Vagina (tissue), 2 donors: ENCODE data around the gene CELF5. TPM values are rescaled to one million over a fixed set of nuclear protein-coding genes. Genes with fewer than 3 reads are reported as not detected.
"Not testable (repeated sequence)": the region's sequence is repeated elsewhere in the genome, so short reads cannot be mapped to it uniquely, and the experiment has no call there.

Source experiments
- DNase-seq, 2 donors: peaks; one replicate each; pipeline ENCODE4 v3.0.0-alpha.2; 2017; ENCODE audit errors: extremely low spot score in 2 of 2
- H3K27ac ChIP-seq: fragments of 200-600 bp; sonication (generic); one replicate; pipeline ENCODE4 v1.5.1; 2019
- H3K27me3 ChIP-seq: fragments of 200-600 bp; sonication (generic); one replicate; pipeline ENCODE4 v1.5.1; 2019
- H3K36me3 ChIP-seq, 2 donors: fragments of 200-600 bp; sonication (generic); one replicate each; pipeline ENCODE4 v1.5.1; 2017 to 2019
- H3K4me1 ChIP-seq: fragments of 200-600 bp; sonication (generic); one replicate; pipeline ENCODE4 v1.5.1; 2019
- H3K4me3 ChIP-seq, 2 donors: fragments of 200-600 bp; sonication (generic); 1 replicate in 1 of 2; 2 replicates in 1 of 2; pipeline ENCODE4 v1.5.1; 2016 to 2019
- H3K9me3 ChIP-seq: fragments of 200-600 bp; sonication (generic); one replicate; pipeline ENCODE4 v1.5.1; 2019
- POLR2A ChIP-seq, 2 donors: fragments of 450-650 bp; IDR thresholded peaks; one replicate each; pipeline ENCODE4 v1.6.1; 2017; ENCODE audit warnings: antibody characterized with exemption in 2 of 2, mild to moderate bottlenecking in 2 of 2, moderate library complexity in 2 of 2
- POLR2AphosphoS5 ChIP-seq, 2 donors: sonication (generic); formaldehyde crosslinking; IDR thresholded peaks; one replicate each; pipeline ENCODE4 v1.9.0; 2017; ENCODE audit warnings: antibody characterized with exemption in 2 of 2, mild to moderate bottlenecking in 2 of 2, low read depth in 1 of 2; ENCODE audit not compliant: insufficient read depth in 1 of 2
- intact Hi-C: fragments of 100-400 bp; cut with DNase I; formaldehyde crosslinking; loops from one replicate; pipeline ENCODE4 v1.15.1; 2023
- total RNA-seq: library from RNA; depleted of rRNA; stranded (reverse); fragments of >200 nt; gene quantifications from one replicate; pipeline ENCODE4 v1.2.3, GENCODE V29; 2016
- TF ChIP-seq, protein P1 (sequence below), 3 experiments: fragments of 450-650 bp in 2 of 3; fragments of 200-600 bp in 1 of 3; sonication (generic) in 1 of 3; IDR thresholded peaks; one replicate each; pipeline ENCODE4 v1.5.1; 2017 to 2019; ENCODE audit warnings: antibody characterized with exemption in 3 of 3, mild to moderate bottlenecking in 2 of 3, moderate library complexity in 2 of 3

CELF5 gene
- total RNA-seq, 1 donor from 2014 or later, result not detected

DNA sequence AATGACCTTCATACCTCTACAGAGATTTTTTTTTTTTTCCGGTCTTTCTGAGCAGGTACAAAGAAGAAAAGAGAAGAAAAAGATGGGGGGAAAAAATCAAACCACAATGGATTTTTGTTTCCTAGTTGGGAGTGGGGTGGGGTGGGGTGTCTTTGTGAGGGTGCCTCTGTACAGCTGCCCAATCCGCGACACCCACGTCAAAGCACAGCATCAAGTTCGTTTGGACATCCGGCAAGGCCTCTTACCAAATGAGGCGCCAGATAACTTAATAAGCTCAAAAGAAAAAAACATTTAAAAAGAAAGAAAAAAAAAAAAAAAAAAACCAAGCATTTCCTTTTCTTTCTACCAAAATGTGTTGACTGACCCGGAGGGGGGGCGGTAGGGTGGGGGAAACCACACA lies 71.6 kb downstream of the CELF5 start:
- Histone ChIP-seq H3K27ac (no peak overlapping the region), H3K27me3 (no peaks in the 10 kb centered on the region), H3K4me3 (no peak overlapping the region), H3K9me3 (no peaks in the 10 kb centered on the region), H3K4me1 (no peaks in the 10 kb centered on the region), H3K36me3 (no peaks in the 10 kb centered on the region)
- intact Hi-C loops, result no loop called here
- DNase-seq, result no peak
- TF ChIP-seq POLR2AphosphoS5 (IDR thresholded peaks at IDR 0.05; ENCODE audit: insufficient read depth in 1 of 2, low read depth in 1 of 2) (no peak), POLR2A (IDR thresholded peaks at IDR 0.05) (no peak)
- TF ChIP-seq, protein P1, sequence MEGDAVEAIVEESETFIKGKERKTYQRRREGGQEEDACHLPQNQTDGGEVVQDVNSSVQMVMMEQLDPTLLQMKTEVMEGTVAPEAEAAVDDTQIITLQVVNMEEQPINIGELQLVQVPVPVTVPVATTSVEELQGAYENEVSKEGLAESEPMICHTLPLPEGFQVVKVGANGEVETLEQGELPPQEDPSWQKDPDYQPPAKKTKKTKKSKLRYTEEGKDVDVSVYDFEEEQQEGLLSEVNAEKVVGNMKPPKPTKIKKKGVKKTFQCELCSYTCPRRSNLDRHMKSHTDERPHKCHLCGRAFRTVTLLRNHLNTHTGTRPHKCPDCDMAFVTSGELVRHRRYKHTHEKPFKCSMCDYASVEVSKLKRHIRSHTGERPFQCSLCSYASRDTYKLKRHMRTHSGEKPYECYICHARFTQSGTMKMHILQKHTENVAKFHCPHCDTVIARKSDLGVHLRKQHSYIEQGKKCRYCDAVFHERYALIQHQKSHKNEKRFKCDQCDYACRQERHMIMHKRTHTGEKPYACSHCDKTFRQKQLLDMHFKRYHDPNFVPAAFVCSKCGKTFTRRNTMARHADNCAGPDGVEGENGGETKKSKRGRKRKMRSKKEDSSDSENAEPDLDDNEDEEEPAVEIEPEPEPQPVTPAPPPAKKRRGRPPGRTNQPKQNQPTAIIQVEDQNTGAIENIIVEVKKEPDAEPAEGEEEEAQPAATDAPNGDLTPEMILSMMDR (IDR thresholded peaks at IDR 0.05), result no peak

DNA sequence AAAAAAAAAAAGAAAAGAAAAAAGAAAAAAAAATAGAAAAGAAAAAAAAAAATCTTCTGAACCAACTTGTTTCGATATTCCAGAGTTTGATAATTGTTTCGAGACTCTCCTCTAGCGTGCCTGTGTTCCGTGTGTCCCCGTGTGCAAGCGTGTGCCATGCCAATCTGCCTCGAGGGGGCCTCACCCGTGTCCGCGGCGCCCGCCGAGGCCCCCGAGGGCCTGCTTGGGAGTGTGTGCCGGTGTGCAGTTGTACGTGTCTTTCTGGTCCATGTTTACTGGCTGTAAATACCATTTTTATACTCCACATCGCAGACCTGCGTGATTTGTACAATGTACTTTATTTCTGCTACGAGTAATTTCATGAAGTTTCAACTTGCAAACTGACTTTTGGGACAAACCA lies 72.0 kb downstream of the CELF5 start:
- intact Hi-C loops, result no loop called here
- H3K27me3 ChIP-seq, result no peaks in the 10 kb centered on the region
- TF ChIP-seq POLR2A (IDR thresholded peaks at IDR 0.05) (no peak), POLR2AphosphoS5 (IDR thresholded peaks at IDR 0.05; ENCODE audit: insufficient read depth in 1 of 2, low read depth in 1 of 2) (no peak)
- TF ChIP-seq, protein P1 (IDR thresholded peaks at IDR 0.05), result no peak
- no peaks in the 10 kb centered on the region for H3K4me1 ChIP-seq
- no peaks in the 10 kb centered on the region for H3K9me3 ChIP-seq
- DNase-seq, result no peak
- H3K4me3 ChIP-seq, result no peak overlapping the region
- no peaks in the 10 kb centered on the region for H3K36me3 ChIP-seq
- no peak overlapping the region for H3K27ac ChIP-seq

DNA sequence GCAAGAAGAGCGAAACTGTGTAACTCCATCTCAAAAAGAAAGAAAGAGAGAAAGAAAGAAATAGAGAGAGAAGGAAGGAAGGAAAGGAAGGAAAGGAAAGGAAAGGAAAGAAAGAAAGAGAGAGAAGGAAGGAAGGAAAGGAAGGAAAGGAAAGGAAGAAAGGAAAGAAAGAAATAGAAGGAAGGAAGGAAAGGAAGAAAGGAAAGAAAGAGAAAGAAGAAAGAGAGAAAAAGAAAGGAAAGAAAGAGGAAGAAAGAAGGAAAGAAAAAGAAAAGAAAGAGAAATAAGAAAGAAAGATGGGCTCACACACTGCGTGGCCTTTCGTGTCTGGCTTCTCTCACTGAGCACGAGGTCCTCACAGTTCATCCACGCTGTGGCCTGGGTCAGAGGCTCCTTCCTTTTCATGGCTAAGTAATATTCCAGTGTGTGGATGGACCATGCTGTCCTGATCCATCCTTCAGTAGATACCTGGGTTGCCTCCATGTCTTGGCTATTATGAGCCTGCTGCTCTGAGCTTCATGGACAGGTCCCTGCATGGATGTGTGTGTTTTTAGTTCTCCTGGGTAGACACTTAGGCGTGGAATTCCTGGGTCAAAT lies 74.5 kb downstream of the CELF5 start:
- no peak overlapping the region for H3K27ac ChIP-seq
- no peaks in the 10 kb centered on the region for H3K36me3 ChIP-seq
- no peaks in the 10 kb centered on the region for H3K4me1 ChIP-seq
- intact Hi-C loops, result no loop called here
- DNase-seq, result no peak
- no peaks in the 10 kb centered on the region for H3K27me3 ChIP-seq
- no peak overlapping the region for H3K4me3 ChIP-seq
- TF ChIP-seq, protein P1 (IDR thresholded peaks at IDR 0.05), result no peak
- no peak for TF ChIP-seq POLR2AphosphoS5 (IDR thresholded peaks at IDR 0.05; ENCODE audit: insufficient read depth in 1 of 2, low read depth in 1 of 2)
- TF ChIP-seq POLR2A (IDR thresholded peaks at IDR 0.05), result no peak
- no peaks in the 10 kb centered on the region for H3K9me3 ChIP-seq

DNA sequence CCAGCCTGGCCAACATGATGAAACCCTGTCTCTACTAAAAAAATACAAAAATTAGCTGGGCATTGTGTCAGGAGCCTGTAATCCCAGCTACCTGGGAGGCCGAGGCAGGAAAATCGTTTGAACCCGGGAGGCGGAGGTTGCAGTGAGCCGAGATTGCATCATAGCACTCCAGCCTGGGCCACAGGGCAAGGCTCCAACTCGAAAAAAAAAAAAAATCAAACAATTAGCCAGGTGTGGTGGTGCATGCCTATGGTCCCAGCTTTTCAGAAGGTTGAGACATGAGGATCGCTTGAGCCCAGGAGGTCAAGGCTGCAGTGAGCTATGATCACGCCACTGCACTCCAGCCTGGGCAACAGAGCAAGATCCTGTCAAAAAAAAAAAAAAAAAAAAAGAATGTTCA lies 76.1 kb downstream of the CELF5 start:
- H3K9me3 ChIP-seq, DNase-seq, intact Hi-C loops, H3K4me3 ChIP-seq, H3K4me1 ChIP-seq, H3K27me3 ChIP-seq, H3K36me3 ChIP-seq, H3K27ac ChIP-seq: not testable (repeated sequence)

DNA sequence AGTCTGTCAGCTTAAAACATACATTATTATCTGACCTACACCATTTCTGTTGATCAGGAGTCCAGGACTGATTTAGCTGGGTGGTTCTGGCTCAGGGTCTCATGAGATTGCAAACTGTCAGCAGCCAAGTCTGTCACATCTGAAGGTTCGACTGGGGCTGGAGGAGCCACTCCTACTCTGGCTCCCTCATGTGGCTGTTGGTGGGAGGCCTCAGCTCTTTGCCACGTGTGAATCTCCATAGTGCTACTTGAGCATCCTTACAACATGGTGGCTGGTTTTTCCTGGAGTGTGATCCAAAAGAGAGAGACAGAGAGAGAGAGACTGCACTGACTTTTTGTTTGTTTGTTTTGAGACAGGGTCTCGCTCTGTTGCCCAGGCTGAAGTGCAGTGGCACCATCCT lies 78.3 kb downstream of the CELF5 start:
- H3K27me3 ChIP-seq, result no peaks in the 10 kb centered on the region
- H3K4me1 ChIP-seq, result no peaks in the 10 kb centered on the region
- no peaks in the 10 kb centered on the region for H3K9me3 ChIP-seq
- no peak overlapping the region for H3K27ac ChIP-seq
- H3K4me3 ChIP-seq, result no peak overlapping the region
- intact Hi-C loops, result no loop called here
- TF ChIP-seq, protein P1 (IDR thresholded peaks at IDR 0.05), result no peak
- TF ChIP-seq POLR2A (IDR thresholded peaks at IDR 0.05), result no peak
- TF ChIP-seq POLR2AphosphoS5 (IDR thresholded peaks at IDR 0.05; ENCODE audit: insufficient read depth in 1 of 2, low read depth in 1 of 2), result no peak
- H3K36me3 ChIP-seq, result no peaks in the 10 kb centered on the region
- no peak for DNase-seq
